Activated T-cell treated with anti-CD3 and anti-CD28 coated beads, Interleukin-2, amount 50 U/mL, for 24 hours (primary cell): ENCODE results near the gene ANKS3.

Experiments used
- DNase-seq: peaks from one replicate; pipeline ENCODE4 v3.0.0-alpha.2; 2020
- H3K27ac Mint-ChIP-seq: 2 replicates; pipeline ENCODE4 v1.8.0; 2020; ENCODE audit warnings: mild to moderate bottlenecking, mixed read lengths
- H3K27me3 Mint-ChIP-seq: 2 replicates; pipeline ENCODE4 v1.8.0; 2020; ENCODE audit warnings: mixed read lengths
- H3K36me3 Mint-ChIP-seq: 2 replicates; pipeline ENCODE4 v1.8.0; 2020; ENCODE audit warnings: low read depth, mixed read lengths
- H3K4me1 Mint-ChIP-seq: 2 replicates; pipeline ENCODE4 v1.8.0; 2020; ENCODE audit warnings: low read depth, mixed read lengths
- H3K4me3 Mint-ChIP-seq: 2 replicates; pipeline ENCODE4 v1.8.0; 2020; ENCODE audit warnings: mild to moderate bottlenecking, moderate library complexity, mixed read lengths
- H3K9me3 Mint-ChIP-seq: 2 replicates; pipeline ENCODE4 v1.8.0; 2020; ENCODE audit warnings: mixed read lengths

The ANKS3 gene

GRCh38 chr16:4698321-4699045, 35.6 kb downstream of the ANKS3 start:
- no peak overlapping the region for H3K27ac Mint-ChIP-seq
- peaks cover 28% of the 10 kb centered on the region for H3K4me1 Mint-ChIP-seq

DNA sequence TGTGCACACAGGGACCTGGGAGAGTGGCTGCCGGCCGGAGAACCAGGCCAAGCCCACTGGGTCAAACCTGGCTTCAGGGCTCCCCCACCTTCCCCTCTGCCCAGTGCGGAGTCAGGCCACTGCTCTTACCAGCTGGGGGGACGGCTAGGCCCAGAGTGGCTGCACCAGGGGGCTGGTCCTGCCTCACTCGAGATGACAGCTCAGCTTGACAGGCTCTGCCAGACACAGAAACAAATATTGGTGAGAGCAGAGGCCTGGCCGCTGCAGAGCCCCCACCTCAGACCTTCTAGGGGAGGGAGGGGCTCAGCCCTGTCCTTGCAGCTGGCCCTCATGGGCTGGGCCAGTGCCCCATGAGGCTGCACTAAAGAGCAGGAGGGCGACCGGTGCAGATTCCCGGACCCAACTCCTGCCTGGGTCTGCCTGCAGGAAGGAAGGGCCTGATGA, 36.2 kb downstream of the ANKS3 start:
- DNase-seq = no peak
- peaks cover 68% of the 10 kb centered on the region for H3K36me3 Mint-ChIP-seq
- peaks cover 31% of the 10 kb centered on the region for H3K4me1 Mint-ChIP-seq
- no peaks in the 10 kb centered on the region for H3K9me3 Mint-ChIP-seq
- H3K27ac Mint-ChIP-seq = no peak overlapping the region
- no peaks in the 10 kb centered on the region for H3K27me3 Mint-ChIP-seq
- H3K4me3 Mint-ChIP-seq = no peak overlapping the region

More at GRCh38 chr16:4698321-4699045, 35.6 kb downstream of the ANKS3 start:
- Mint-ChIP-seq H3K36me3 (peaks cover 70% of the 10 kb centered on the region), H3K27me3 (no peaks in the 10 kb centered on the region), H3K9me3 (no peaks in the 10 kb centered on the region), H3K4me3 (no peak overlapping the region)
- DNase-seq = no peak

- H3K9me3 Mint-ChIP-seq = no peaks in the 10 kb centered on the region
- H3K27ac Mint-ChIP-seq = peak overlapping the region; percentile 6
- no peaks in the 10 kb centered on the region for H3K27me3 Mint-ChIP-seq
- peaks cover 65% of the 10 kb centered on the region for H3K36me3 Mint-ChIP-seq
- H3K4me3 Mint-ChIP-seq = no peak overlapping the region
- peaks cover 38% of the 10 kb centered on the region for H3K4me1 Mint-ChIP-seq
- DNase-seq = no peak
Observed at GRCh38 chr16:4696905-4697847, 36.9 kb downstream of the ANKS3 start.

GRCh38 chr16:4696172-4696904, 37.7 kb downstream of the ANKS3 start:
- Mint-ChIP-seq H3K27me3 (no peaks in the 10 kb centered on the region), H3K36me3 (peaks cover 59% of the 10 kb centered on the region), H3K4me3 (peak overlapping the region; percentile 23), H3K4me1 (peaks cover 38% of the 10 kb centered on the region), H3K27ac (peak overlapping the region; percentile 84), H3K9me3 (no peaks in the 10 kb centered on the region)
- DNase-seq = no peak

GRCh38 chr16:4695473-4696171, 38.4 kb downstream of the ANKS3 start:
- Mint-ChIP-seq H3K36me3 (peaks cover 52% of the 10 kb centered on the region), H3K27me3 (no peaks in the 10 kb centered on the region), H3K4me3 (peak overlapping the region; percentile 82), H3K9me3 (no peaks in the 10 kb centered on the region), H3K4me1 (peaks cover 35% of the 10 kb centered on the region), H3K27ac (peak overlapping the region; percentile 84)
- DNase-seq = no peak

- peaks cover 50% of the 10 kb centered on the region for H3K36me3 Mint-ChIP-seq
- H3K4me1 Mint-ChIP-seq = peaks cover 27% of the 10 kb centered on the region
- no peaks in the 10 kb centered on the region for H3K9me3 Mint-ChIP-seq
- peak overlapping the region; percentile 89 for H3K27ac Mint-ChIP-seq
- peak overlapping the region; percentile 82 for H3K4me3 Mint-ChIP-seq
- no peak for DNase-seq
- H3K27me3 Mint-ChIP-seq = no peaks in the 10 kb centered on the region
Observed at GRCh38 chr16:4694642-4695451, 39.2 kb downstream of the ANKS3 start.

- no peaks in the 10 kb centered on the region for H3K9me3 Mint-ChIP-seq
- DNase-seq = peak; percentile 68
- H3K27ac Mint-ChIP-seq = peak overlapping the region; percentile 89
- H3K36me3 Mint-ChIP-seq = peaks cover 43% of the 10 kb centered on the region
- H3K4me3 Mint-ChIP-seq = peak overlapping the region; percentile 82
- peaks cover 20% of the 10 kb centered on the region for H3K4me1 Mint-ChIP-seq
- no peaks in the 10 kb centered on the region for H3K27me3 Mint-ChIP-seq
Observed at GRCh38 chr16:4693956-4694641, 40.0 kb downstream of the ANKS3 start.

DNA sequence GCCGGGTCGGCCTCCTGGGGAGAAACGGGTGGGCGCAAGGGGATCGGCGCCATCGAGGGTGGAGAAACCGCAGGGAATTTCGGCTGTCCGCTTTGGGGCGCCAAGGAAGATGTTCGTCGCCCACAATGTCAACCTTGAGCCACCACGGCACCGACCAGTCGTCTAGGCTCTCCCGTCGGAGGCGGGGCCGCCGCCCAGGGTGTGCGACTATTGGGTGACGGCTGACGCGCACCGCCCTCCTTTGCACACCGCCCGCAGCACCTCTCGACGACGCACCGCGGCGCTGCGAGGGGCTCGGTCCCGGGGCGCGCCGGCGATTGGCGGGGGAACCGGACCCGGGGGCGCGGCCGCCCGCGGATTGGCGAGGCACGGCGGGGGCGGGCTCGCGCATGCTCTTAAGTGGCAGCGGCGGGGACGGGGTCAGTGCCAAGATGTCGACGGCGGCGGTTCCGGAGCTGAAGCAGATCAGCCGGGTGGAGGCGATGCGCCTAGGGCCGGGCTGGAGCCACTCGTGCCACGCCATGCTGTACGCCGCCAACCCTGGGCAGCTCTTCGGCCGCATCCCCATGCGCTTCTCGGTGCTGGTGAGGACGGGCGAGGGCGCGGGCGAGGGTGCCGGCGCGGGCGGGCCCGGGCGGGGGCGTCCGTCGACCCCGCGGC, 40.6 kb downstream of the ANKS3 start, which contains the start of gene NUDT16L1:
NUDT16L1 (plus strand) TSS at position 267 of the 660 bp plus-strand sequence; CDS start at position 432, 165 bp downstream.
- no peaks in the 10 kb centered on the region for H3K27me3 Mint-ChIP-seq
- peaks cover 41% of the 10 kb centered on the region for H3K36me3 Mint-ChIP-seq
- H3K4me1 Mint-ChIP-seq = peaks cover 20% of the 10 kb centered on the region
- H3K9me3 Mint-ChIP-seq = no peaks in the 10 kb centered on the region
- peak; percentile 98 for DNase-seq
- peak within 1 kb of the TSS; percentile 91 for H3K27ac Mint-ChIP-seq
- H3K4me3 Mint-ChIP-seq = peak within 1 kb of the TSS; percentile 82

- H3K27ac Mint-ChIP-seq = peak overlapping the region; percentile 91
- H3K4me1 Mint-ChIP-seq = peaks cover 20% of the 10 kb centered on the region
- peak overlapping the region; percentile 82 for H3K4me3 Mint-ChIP-seq
- no peaks in the 10 kb centered on the region for H3K9me3 Mint-ChIP-seq
- DNase-seq = peak; percentile 61
- H3K27me3 Mint-ChIP-seq = no peaks in the 10 kb centered on the region
- peaks cover 41% of the 10 kb centered on the region for H3K36me3 Mint-ChIP-seq
Observed at GRCh38 chr16:4692460-4693295, 41.4 kb downstream of the ANKS3 start.

DNA sequence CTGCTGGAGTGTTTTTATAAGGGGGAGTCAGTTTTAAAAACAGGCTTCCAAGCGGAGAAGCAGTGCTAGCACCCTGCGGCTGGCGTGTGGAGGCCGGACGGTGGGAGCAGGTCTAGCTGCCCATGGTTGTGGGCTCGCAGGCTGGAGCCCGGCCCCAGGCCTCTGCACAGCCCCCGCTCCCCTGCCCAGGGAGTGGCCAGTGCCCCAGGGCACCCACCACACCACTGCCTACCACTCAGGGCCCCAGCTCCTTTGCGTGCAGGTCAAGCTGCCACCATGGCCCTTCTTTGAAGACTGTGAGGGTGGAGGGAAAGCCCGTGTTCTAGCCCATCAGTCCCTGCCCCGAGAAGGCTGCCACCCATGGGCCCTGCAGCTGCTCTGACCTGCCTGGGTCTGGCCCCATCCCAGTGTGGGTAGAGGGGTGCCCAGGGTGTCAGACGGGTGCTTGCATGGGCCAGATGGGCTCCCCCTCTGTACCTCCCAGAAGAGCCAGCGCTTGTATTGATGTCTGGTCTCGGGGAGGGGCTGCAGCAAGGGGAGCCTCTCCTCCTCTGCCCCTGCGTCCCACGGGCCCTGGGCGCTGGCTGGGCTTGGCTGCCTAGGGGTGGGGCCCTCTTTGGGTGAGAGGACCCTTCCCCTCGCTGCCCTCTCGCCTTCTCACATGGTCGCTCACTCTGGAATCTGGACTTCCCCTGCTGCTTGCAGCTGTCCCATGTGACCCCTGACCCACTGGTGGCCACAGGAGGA, 42.2 kb downstream of the ANKS3 start:
- Mint-ChIP-seq H3K27ac (peak overlapping the region; percentile 91), H3K36me3 (peaks cover 43% of the 10 kb centered on the region), H3K27me3 (no peaks in the 10 kb centered on the region), H3K4me1 (peaks cover 20% of the 10 kb centered on the region), H3K4me3 (peak overlapping the region; percentile 82), H3K9me3 (no peaks in the 10 kb centered on the region)
- peak; percentile 32 for DNase-seq

- Mint-ChIP-seq H3K4me1 (peaks cover 20% of the 10 kb centered on the region), H3K9me3 (no peaks in the 10 kb centered on the region), H3K27me3 (no peaks in the 10 kb centered on the region), H3K36me3 (peaks cover 42% of the 10 kb centered on the region), H3K4me3 (no peak overlapping the region), H3K27ac (peak overlapping the region; percentile 58)
- peak; percentile 31 for DNase-seq
Observed at GRCh38 chr16:4690946-4691665, 43.0 kb downstream of the ANKS3 start.
